ENCODE data around the gene TPGS1. TPM values are rescaled to one million over a fixed set of nuclear protein-coding genes. Genes with fewer than 3 reads are reported as not detected.

TPGS1 gene
- total and polyA plus RNA-seq, 2 donors (not counting 1 experiment from before 2014, with no cell fraction given), result 8.1 to 33.8 TPM

GRCh38 chr19:535017-535835 lies 27.9 kb downstream of the TPGS1 start:
- POLR2A ChIA-PET, result no interaction called here
- Histone ChIP-seq H4K20me1 (ENCODE audit: control insufficient read depth, insufficient read depth, low read length, poor library complexity, severe bottlenecking) (peaks cover 60% of the 10 kb centered on the region), H3K79me2 (ENCODE audit: control insufficient read depth, insufficient read depth, low read length) (peaks cover 47% of the 10 kb centered on the region)

More at GRCh38 chr19:535017-535835, 27.9 kb downstream of the TPGS1 start:
- Histone ChIP-seq H3K4me2 (replicated peaks; ENCODE audit: low read depth, low read length, poor library complexity, severe bottlenecking) (no peak overlapping the region), H3K4me3 (ENCODE audit: control extremely low read depth in 1 of 5, extremely low read depth in 1 of 5, insufficient read depth in 1 of 5, low read depth in 2 of 5, low read length in 4 of 5) (no peak overlapping the region), H3K4me1 (ENCODE audit: control insufficient read depth in 2 of 2, insufficient read depth in 2 of 2, low read length in 2 of 2) (peaks cover 12 to 25% of the 10 kb centered on the region in 2 donors), H2AFZ (ENCODE audit: insufficient read depth, low read depth, low read length, poor library complexity, severe bottlenecking) (no peak overlapping the region), H3K9ac (ENCODE audit: low read length) (no peak overlapping the region), H3K36me3 (replicated peaks in 1 of 2; ENCODE audit: control extremely low read depth in 1 of 2, control insufficient read depth in 1 of 2, extremely low read depth in 1 of 2, insufficient read depth in 2 of 2, low read length in 1 of 2) (peaks cover 0 to 23% of the 10 kb centered on the region in 2 experiments), H3K27me3 (replicated peaks in 1 of 4; ENCODE audit: control extremely low read depth in 1 of 4, control insufficient read depth in 3 of 4, insufficient read depth in 4 of 4, low read length in 3 of 4) (no peaks in the 10 kb centered on the region), H3K27ac (ENCODE audit: low read length in 2 of 2) (no peak overlapping the region), H3K9me3 (ENCODE audit: control extremely low read depth in 1 of 3, control insufficient read depth in 2 of 3, insufficient read depth in 1 of 3, low read length in 2 of 3) (peaks cover 0 to 3% (median 0%) of the 10 kb centered on the region in 3 donors)
- ATAC-seq (ENCODE audit: low read depth), result no peak
- H3K27ac Mint-ChIP-seq, result no peak overlapping the region
- no peak overlapping the region for H3K4me3 Mint-ChIP-seq
- TF ChIP-seq, protein P1, sequence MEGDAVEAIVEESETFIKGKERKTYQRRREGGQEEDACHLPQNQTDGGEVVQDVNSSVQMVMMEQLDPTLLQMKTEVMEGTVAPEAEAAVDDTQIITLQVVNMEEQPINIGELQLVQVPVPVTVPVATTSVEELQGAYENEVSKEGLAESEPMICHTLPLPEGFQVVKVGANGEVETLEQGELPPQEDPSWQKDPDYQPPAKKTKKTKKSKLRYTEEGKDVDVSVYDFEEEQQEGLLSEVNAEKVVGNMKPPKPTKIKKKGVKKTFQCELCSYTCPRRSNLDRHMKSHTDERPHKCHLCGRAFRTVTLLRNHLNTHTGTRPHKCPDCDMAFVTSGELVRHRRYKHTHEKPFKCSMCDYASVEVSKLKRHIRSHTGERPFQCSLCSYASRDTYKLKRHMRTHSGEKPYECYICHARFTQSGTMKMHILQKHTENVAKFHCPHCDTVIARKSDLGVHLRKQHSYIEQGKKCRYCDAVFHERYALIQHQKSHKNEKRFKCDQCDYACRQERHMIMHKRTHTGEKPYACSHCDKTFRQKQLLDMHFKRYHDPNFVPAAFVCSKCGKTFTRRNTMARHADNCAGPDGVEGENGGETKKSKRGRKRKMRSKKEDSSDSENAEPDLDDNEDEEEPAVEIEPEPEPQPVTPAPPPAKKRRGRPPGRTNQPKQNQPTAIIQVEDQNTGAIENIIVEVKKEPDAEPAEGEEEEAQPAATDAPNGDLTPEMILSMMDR (IDR thresholded peaks at IDR 0.05), result no peak
- TF ChIP-seq EZH2 (IDR thresholded peaks at IDR 0.05; ENCODE audit: borderline replicate concordance, insufficient read depth, low read depth, low read length, poor library complexity, severe bottlenecking), result no peak
- H3K4me1 Mint-ChIP-seq, result peaks cover 12% of the 10 kb centered on the region
- no peaks in the 10 kb centered on the region for H3K27me3 Mint-ChIP-seq
- CTCF ChIA-PET, result interaction anchor here (0.9 kb wide), 1 partner anchor 19 kb away, joined by 3 read pairs; no protein-coding TSS in a partner anchor
- no peaks in the 10 kb centered on the region for H3K9me3 Mint-ChIP-seq (ENCODE audit: insufficient read depth)
- DNase-seq, result peak; percentile 16
- intact Hi-C loops (cut with micrococcal nuclease), result no loop called here
- 91% methylated on average over 15 of the region's 16 CpGs for WGBS (ENCODE audit: insufficient coverage)
